Measurements from ENCODE around the gene SZT2. TPM values are rescaled to one million over a fixed set of nuclear protein-coding genes. Genes with fewer than 3 reads are reported as not detected.
A peak's percentile ranks its signal among the peaks of the same experiment; 100 is the strongest.

SZT2 gene
- total and polyA plus RNA-seq, 2 of the 13 experiments (the other 11 are each of a cell fraction or from before 2014, with no cell fraction given): 8.0 to 8.8 TPM

DNA sequence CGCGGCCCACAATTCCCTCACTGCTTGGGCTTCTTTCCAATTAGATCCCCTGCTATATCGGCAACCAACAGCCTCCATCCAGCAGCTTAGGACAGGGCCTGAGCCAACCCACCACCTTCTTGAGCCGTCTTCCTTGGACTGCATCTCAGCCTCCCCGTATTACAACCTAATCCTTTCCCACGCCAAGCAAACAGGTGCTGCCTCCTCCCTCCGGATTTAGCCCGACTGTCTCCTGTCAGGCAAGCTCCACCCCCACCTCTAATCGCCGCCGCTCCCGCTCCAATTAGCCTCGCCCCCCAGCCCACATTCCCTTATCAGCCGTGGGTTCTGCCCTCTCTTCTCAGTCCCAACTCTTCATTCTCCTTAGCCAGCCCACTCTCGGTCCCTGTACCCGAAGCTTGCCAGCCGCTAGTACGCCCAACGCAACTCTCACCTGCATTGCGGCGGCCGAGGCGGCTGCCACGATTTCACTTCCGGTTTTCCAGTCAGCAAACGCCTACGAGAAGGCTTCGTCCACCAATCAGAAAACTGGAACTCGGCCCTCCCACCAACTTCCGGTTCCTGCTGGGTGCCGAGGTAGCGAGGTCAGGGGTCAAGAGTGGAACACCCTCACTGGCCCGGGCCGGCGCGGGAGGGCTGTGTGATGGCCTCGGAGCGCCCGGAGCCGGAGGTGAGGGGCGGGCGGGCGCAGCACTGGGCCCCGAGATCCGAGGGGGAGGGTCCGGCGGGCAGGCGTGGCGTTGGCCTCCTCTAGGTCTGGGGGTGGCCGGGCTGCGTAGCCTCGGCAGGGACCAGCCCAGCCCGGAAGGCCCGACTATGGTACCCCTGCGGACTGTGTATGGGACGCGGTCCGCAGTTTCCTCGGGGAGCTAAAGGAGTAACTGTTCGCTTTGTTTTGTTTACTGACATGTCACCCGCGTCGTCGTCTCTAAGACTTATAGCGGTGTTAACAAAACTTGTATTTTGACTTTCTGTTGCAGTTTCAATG lies at the start of gene SZT2, which contains the start of gene MED8 (continued):
- TF ChIP-seq RAD21 (CRISPR knock-in tag; IDR thresholded peaks at IDR 0.05) (0 out of 2 replicates have a peak, but pooled peaks have one; percentile 38), ZNF724P (CRISPR knock-in tag; IDR thresholded peaks at IDR 0.05; ENCODE audit: borderline replicate concordance) (no peak), MAZ (IDR thresholded peaks at IDR 0.05; ENCODE audit: borderline replicate concordance, low read depth, low read length) (no peak), MAZ (CRISPR knock-in tag; IDR thresholded peaks at IDR 0.05; ENCODE audit: low read depth) (peak; percentile 81), ZBTB44 (CRISPR knock-in tag; IDR thresholded peaks at IDR 0.05) (no peak), BORCS8-MEF2B (CRISPR knock-in tag; IDR thresholded peaks at IDR 0.05) (peak; percentile 84), PRDM15 (CRISPR knock-in tag; IDR thresholded peaks at IDR 0.05) (no peak), GZF1 (CRISPR knock-in tag; IDR thresholded peaks at IDR 0.05) (0 out of 2 replicates have a peak, but pooled peaks have one; percentile 34), ZNF598 (CRISPR knock-in tag; IDR thresholded peaks at IDR 0.05; ENCODE audit: borderline replicate concordance) (peak; percentile 71; the same call in 1 of the 2 replicates), ZNF510 (CRISPR knock-in tag; IDR thresholded peaks at IDR 0.05; ENCODE audit: low read depth) (no peak), ZSCAN25 (CRISPR knock-in tag; IDR thresholded peaks at IDR 0.05) (peak; percentile 32; the same call in 1 of the 2 replicates), ZNF747 (CRISPR knock-in tag; IDR thresholded peaks at IDR 0.05; ENCODE audit: borderline replicate concordance) (peak; percentile 64), RXRB (CRISPR knock-in tag; IDR thresholded peaks at IDR 0.05; ENCODE audit: borderline replicate concordance) (peak; percentile 61), ZNF530 (CRISPR knock-in tag; IDR thresholded peaks at IDR 0.05; ENCODE audit: low read depth) (no peak), ISX (CRISPR knock-in tag; conservative IDR thresholded peaks at IDR 0.05) (no peak), TGIF2 (CRISPR knock-in tag; IDR thresholded peaks at IDR 0.05) (no peak; the same call in 1 of the 2 replicates), SETDB1 (CRISPR knock-in tag; IDR thresholded peaks at IDR 0.05; ENCODE audit: borderline replicate concordance) (no peak)
- TF ChIP-seq, protein P1, sequence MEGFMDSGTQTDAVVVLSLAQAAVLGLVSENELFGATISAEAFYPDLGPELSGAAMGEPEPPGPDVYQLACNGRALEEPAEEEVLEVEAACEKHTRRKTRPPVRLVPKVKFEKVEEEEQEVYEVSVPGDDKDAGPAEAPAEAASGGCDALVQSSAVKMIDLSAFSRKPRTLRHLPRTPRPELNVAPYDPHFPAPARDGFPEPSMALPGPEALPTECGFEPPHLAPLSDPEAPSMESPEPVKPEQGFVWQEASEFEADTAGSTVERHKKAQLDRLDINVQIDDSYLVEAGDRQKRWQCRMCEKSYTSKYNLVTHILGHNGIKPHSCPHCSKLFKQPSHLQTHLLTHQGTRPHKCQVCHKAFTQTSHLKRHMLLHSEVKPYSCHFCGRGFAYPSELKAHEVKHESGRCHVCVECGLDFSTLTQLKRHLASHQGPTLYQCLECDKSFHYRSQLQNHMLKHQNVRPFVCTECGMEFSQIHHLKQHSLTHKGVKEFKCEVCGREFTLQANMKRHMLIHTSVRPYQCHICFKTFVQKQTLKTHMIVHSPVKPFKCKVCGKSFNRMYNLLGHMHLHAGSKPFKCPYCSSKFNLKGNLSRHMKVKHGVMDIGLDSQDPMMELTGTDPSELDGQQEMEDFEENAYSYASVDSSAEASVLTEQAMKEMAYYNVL (CRISPR knock-in tag; IDR thresholded peaks at IDR 0.05; ENCODE audit: borderline replicate concordance): peak; percentile 54; the same call in 1 of the 2 replicates
- TF ChIP-seq, protein P2, sequence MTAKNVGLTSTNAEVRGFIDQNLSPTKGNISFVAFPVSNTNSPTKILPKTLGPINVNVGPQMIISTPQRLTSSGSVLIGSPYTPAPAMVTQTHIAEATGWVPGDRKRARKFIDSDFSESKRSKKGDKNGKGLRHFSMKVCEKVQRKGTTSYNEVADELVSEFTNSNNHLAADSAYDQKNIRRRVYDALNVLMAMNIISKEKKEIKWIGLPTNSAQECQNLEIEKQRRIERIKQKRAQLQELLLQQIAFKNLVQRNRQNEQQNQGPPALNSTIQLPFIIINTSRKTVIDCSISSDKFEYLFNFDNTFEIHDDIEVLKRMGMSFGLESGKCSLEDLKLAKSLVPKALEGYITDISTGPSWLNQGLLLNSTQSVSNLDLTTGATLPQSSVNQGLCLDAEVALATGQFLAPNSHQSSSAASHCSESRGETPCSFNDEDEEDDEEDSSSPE (CRISPR knock-in tag; IDR thresholded peaks at IDR 0.05): peak; percentile 75
